Panc1 (cell line): ENCODE results near the gene MAPT. TPM values are rescaled to one million over a fixed set of nuclear protein-coding genes. Genes with fewer than 3 reads are reported as not detected.

Experiments
- ATAC-seq: fragments of 200-7000 bp; cut with Tn5 transposase; 2 replicates; pipeline ENCODE4 v1.9.1; 2020; ENCODE audit warnings: mild to moderate bottlenecking, moderate library complexity
- BruUV-seq: library from RNA; stranded (reverse); fragments of 400-500 nt; replicated peaks from 2 replicates; lab custom pipeline; 2021; lab: Mats Ljungman, UMichigan
- CTCF ChIA-PET: fragments of 300-600 bp; sonication (Branson Sonifier 250); formaldehyde crosslinking; loops from one replicate; lab custom pipeline; 2022; ENCODE audit warnings: antibody characterized with exemption; lab: Charles Lee
- POLR2A ChIA-PET: fragments of 300-600 bp; sonication (Branson Sonifier 250); formaldehyde crosslinking; loops from one replicate; lab custom pipeline; 2022; ENCODE audit warnings: antibody characterized with exemption; lab: Charles Lee
- DNase-seq: peaks from one replicate; pipeline ENCODE4 v3.0.0-alpha.2; 2010; ENCODE audit warnings: low read depth, low spot score
- H3K27ac ChIP-seq: 2 replicates; pipeline ENCODE4 v1.5.1; 2011; ENCODE audit warnings: mild to moderate bottlenecking, low read length, inconsistent platforms
- H3K27me3 ChIP-seq: fragments of 200-500 bp; sonication (Bioruptor generic); 2 replicates; pipeline ENCODE4 v1.6.0; 2014; ENCODE audit warnings: low read length, inconsistent platforms; ENCODE audit not compliant: control insufficient read depth, insufficient read depth
- H3K36me3 ChIP-seq: fragments of 200-500 bp; sonication (Bioruptor generic); 2 replicates; pipeline ENCODE4 v1.5.1; 2014; ENCODE audit warnings: inconsistent platforms, mild to moderate bottlenecking, low read length, moderate library complexity; ENCODE audit not compliant: control insufficient read depth, insufficient read depth
- H3K4me1 ChIP-seq: 2 replicates; pipeline ENCODE4 v1.5.1; 2011; ENCODE audit warnings: inconsistent platforms, mild to moderate bottlenecking, low read length, moderate library complexity; ENCODE audit not compliant: control insufficient read depth, insufficient read depth
- H3K4me3 ChIP-seq, 2 experiments: 2 replicates each; pipeline ENCODE4 v1.5.1; 2011 to 2012; ENCODE audit warnings: low read depth in 2 of 2, low read length in 2 of 2, mild to moderate bottlenecking in 2 of 2, inconsistent platforms in 1 of 2, moderate library complexity in 1 of 2
- H3K9me3 ChIP-seq: fragments of 200-500 bp; sonication (Bioruptor generic); 2 replicates; pipeline ENCODE4 v1.5.1; 2014; ENCODE audit warnings: low read depth, mild to moderate bottlenecking, inconsistent platforms, low read length, moderate library complexity; ENCODE audit not compliant: control insufficient read depth, insufficient read depth
- POLR2AphosphoS5 ChIP-seq: IDR thresholded peaks from 2 replicates; pipeline ENCODE4 v1.6.1; 2012; ENCODE audit warnings: mild to moderate bottlenecking, low read depth, low read length, moderate library complexity
- SIN3A ChIP-seq: IDR thresholded peaks from 2 replicates; pipeline ENCODE4 v1.6.1; 2012; ENCODE audit warnings: low read depth, mild to moderate bottlenecking, low read length, moderate library complexity, borderline replicate concordance; ENCODE audit not compliant: insufficient read depth
- TCF7L2 ChIP-seq: IDR thresholded peaks from 2 replicates; pipeline ENCODE4 v1.6.1; 2011; ENCODE audit warnings: mild to moderate bottlenecking, low read depth, low read length, inconsistent platforms
- in situ Hi-C: cut with HindIII; loops from 2 replicates; pipeline ENCODE4 v1.10.0; 2016; ENCODE audit warnings: low sequenced_read_pairs, low pct_unique_long_range_greater_than_20kb
- intact Hi-C: fragments of 100-400 bp; cut with micrococcal nuclease; formaldehyde crosslinking; loops from one replicate; pipeline ENCODE4 v1.10.0; 2022; ENCODE audit not compliant: unreplicated experiment
- total RNA-seq: library from RNA; stranded (reverse); gene quantifications from one replicate; pipeline ENCODE4 v1.2.1, GENCODE V29; 2021; ENCODE audit not compliant: unreplicated experiment
- TF ChIP-seq, protein P1 (sequence below): fragments of 450-650 bp; IDR thresholded peaks from 2 replicates; pipeline ENCODE4 v1.5.1; 2017; ENCODE audit warnings: mild to moderate bottlenecking
- TF ChIP-seq, protein P2 (sequence below), 2 experiments: IDR thresholded peaks; 2 replicates each; pipeline ENCODE4 v1.6.1; 2011 to 2012; ENCODE audit warnings: low read depth in 2 of 2, control low read depth in 1 of 2, low read length in 1 of 2, mild to moderate bottlenecking in 1 of 2, moderate library complexity in 1 of 2; ENCODE audit not compliant: insufficient read depth in 1 of 2

MAPT gene
- total RNA-seq, 1 experiment from 2014 or later, result 0.59 TPM

DNA sequence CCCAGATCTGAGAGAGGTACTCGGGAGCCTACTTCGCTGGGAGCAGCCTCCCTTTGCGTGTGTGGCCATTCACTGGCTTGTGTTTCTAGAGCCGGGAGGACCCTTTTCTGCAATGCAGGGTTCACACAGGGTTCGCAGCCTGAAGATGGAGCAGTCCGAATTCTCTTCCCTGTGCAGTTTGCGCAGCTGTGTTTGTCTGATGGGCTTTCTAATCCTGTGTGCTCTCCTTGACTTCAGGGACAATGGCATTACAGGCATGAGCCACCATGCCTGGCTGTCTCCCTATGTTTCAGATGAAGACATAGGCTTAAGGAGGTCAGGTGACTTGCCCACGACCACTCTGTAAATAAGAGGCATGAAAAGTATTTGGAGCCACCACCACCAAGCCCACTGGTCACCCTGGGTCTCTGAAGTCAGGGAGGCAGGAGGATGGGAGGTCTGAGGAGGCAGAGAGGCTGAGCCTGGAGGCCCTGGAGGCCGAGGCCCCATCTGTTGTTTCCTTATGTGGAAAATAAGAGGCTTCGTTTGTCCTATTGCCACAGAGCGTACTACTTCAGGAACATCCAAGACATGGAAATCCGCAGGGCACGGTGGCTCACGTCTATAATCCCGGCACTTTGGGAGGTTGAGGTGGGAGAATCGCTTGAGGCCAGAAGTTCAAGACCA, 99.7 kb downstream of the MAPT start:
- Histone ChIP-seq H3K4me1 (no peaks in the 10 kb centered on the region), H3K36me3 (no peaks in the 10 kb centered on the region), H3K27me3 (no peaks in the 10 kb centered on the region), H3K9me3 (no peaks in the 10 kb centered on the region), H3K4me3 (no peak overlapping the region), H3K27ac (no peak overlapping the region)
- in situ Hi-C loops, result no loop called here
- ChIA-PET POLR2A (no interaction called here), CTCF (no interaction called here)
- ATAC-seq, result no peak
- intact Hi-C loops, result no loop called here
- no peak for DNase-seq
- BruUV-seq, result no TSS peak
- TF ChIP-seq SIN3A, result no peak
- TF ChIP-seq POLR2AphosphoS5, result no peak

DNA sequence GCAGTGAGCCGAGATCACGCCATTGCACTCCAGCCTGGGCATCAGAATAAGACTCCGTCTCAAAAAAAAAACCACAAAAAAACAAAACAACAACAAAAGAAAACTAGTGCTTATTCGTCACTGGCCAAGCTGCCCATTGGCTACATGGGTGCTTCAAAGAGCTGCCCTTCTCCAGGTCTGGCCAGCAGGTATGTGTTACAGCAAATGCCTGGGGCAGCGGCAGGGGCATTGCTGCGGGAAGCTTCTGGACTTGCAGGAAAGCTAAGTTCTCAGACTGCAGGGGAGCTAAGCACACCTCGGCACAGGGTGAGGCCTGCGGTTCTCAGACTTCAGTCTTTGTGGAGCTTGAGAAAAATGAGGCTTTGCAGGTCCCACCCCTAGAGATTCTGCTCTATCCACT, 100.6 kb downstream of the MAPT start:
- intact Hi-C loops, result no loop called here
- TF ChIP-seq SIN3A, result no peak
- TF ChIP-seq POLR2AphosphoS5, result no peak
- TF ChIP-seq, protein P1, sequence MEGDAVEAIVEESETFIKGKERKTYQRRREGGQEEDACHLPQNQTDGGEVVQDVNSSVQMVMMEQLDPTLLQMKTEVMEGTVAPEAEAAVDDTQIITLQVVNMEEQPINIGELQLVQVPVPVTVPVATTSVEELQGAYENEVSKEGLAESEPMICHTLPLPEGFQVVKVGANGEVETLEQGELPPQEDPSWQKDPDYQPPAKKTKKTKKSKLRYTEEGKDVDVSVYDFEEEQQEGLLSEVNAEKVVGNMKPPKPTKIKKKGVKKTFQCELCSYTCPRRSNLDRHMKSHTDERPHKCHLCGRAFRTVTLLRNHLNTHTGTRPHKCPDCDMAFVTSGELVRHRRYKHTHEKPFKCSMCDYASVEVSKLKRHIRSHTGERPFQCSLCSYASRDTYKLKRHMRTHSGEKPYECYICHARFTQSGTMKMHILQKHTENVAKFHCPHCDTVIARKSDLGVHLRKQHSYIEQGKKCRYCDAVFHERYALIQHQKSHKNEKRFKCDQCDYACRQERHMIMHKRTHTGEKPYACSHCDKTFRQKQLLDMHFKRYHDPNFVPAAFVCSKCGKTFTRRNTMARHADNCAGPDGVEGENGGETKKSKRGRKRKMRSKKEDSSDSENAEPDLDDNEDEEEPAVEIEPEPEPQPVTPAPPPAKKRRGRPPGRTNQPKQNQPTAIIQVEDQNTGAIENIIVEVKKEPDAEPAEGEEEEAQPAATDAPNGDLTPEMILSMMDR, result no peak
- no peak for TF ChIP-seq TCF7L2
- TF ChIP-seq, protein P2, sequence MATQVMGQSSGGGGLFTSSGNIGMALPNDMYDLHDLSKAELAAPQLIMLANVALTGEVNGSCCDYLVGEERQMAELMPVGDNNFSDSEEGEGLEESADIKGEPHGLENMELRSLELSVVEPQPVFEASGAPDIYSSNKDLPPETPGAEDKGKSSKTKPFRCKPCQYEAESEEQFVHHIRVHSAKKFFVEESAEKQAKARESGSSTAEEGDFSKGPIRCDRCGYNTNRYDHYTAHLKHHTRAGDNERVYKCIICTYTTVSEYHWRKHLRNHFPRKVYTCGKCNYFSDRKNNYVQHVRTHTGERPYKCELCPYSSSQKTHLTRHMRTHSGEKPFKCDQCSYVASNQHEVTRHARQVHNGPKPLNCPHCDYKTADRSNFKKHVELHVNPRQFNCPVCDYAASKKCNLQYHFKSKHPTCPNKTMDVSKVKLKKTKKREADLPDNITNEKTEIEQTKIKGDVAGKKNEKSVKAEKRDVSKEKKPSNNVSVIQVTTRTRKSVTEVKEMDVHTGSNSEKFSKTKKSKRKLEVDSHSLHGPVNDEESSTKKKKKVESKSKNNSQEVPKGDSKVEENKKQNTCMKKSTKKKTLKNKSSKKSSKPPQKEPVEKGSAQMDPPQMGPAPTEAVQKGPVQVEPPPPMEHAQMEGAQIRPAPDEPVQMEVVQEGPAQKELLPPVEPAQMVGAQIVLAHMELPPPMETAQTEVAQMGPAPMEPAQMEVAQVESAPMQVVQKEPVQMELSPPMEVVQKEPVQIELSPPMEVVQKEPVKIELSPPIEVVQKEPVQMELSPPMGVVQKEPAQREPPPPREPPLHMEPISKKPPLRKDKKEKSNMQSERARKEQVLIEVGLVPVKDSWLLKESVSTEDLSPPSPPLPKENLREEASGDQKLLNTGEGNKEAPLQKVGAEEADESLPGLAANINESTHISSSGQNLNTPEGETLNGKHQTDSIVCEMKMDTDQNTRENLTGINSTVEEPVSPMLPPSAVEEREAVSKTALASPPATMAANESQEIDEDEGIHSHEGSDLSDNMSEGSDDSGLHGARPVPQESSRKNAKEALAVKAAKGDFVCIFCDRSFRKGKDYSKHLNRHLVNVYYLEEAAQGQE (IDR thresholded peaks at IDR 0.05; ENCODE audit: insufficient read depth in 1 of 2, low read depth in 2 of 2, low read length in 1 of 2), result no peak
- DNase-seq (no peak), ATAC-seq (no peak)
- no peak overlapping the region for H3K4me3 ChIP-seq
- H3K4me1 ChIP-seq, result no peaks in the 10 kb centered on the region
- CTCF ChIA-PET, result no interaction called here
- in situ Hi-C loops, result no loop called here
- no peak overlapping the region for H3K27ac ChIP-seq
- POLR2A ChIA-PET, result no interaction called here
- H3K9me3 ChIP-seq, result no peaks in the 10 kb centered on the region
- H3K27me3 ChIP-seq, result no peaks in the 10 kb centered on the region
- no peaks in the 10 kb centered on the region for H3K36me3 ChIP-seq
- no TSS peak for BruUV-seq

DNA sequence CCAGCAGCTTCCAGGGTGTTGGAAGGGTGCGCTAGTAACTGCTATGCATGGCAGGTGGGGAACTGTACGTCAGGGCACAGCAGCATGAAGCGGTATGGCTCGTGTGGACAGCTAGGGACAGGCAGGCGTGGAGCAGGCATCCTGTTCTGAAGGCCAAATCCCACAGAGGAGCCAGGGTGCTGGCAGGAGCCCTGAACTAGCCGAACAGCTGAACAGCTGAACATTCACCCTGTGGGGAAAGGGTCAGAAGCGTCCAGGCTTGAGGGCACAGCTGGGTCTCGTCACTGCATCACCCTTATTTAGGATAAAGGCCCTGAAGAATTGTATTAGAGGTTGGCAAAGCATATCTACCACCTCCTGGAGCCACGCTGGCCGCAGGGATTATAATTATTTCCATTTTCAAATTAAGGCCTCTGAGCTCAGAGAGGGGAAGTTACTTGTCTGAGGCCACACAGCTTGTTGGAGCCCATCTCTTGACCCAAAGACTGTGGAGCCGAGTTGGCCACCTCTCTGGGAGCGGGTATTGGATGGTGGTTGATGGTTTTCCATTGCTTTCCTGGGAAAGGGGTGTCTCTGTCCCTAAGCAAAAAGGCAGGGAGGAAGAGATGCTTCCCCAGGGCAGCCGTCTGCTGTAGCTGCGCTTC, 101.4 kb downstream of the MAPT start:
- ChIA-PET CTCF (no interaction called here), POLR2A (no interaction called here)
- in situ Hi-C loops, result no loop called here
- BruUV-seq, result no TSS peak
- TF ChIP-seq, protein P1, result no peak
- TF ChIP-seq POLR2AphosphoS5 (no peak), TCF7L2 (no peak), SIN3A (no peak)
- TF ChIP-seq, protein P2 (IDR thresholded peaks at IDR 0.05; ENCODE audit: insufficient read depth in 1 of 2, low read depth in 2 of 2, low read length in 1 of 2), result no peak
- no peaks in the 10 kb centered on the region for H3K27me3 ChIP-seq
- ATAC-seq, result 0 out of 2 replicates have a peak, but pooled peaks have one; percentile 35
- DNase-seq, result no peak
- no peaks in the 10 kb centered on the region for H3K4me1 ChIP-seq
- H3K36me3 ChIP-seq, result no peaks in the 10 kb centered on the region
- intact Hi-C loops, result no loop called here
- H3K27ac ChIP-seq, result no peak overlapping the region
- H3K9me3 ChIP-seq, result no peaks in the 10 kb centered on the region
- H3K4me3 ChIP-seq, result no peak overlapping the region
